ENCODE measurements around the gene NUP43. TPM values are rescaled to one million over a fixed set of nuclear protein-coding genes. Genes with fewer than 3 reads are reported as not detected.

The NUP43 gene
- total RNA-seq, 2 experiments from 2014 or later, result 14.2 to 14.5 TPM

GRCh38 chr6:149734915-149735314 lies 11.4 kb downstream of the NUP43 start:
- no peak for TF ChIP-seq CTCF (IDR thresholded peaks at IDR 0.05)
- ChIA-PET POLR2A (no interaction called here), CTCF (interaction anchor here (0.6 to 0.7 kb wide), 3 partner anchors 166 to 250 kb away, joined by 3 to 4 read pairs (median 3); no protein-coding TSS in a partner anchor)
- Mint-ChIP-seq H3K4me3 (no peak overlapping the region), H3K4me1 (ENCODE audit: low read depth) (peaks cover 4% of the 10 kb centered on the region), H3K27me3 (no peaks in the 10 kb centered on the region), H3K9me3 (no peaks in the 10 kb centered on the region), H3K36me3 (ENCODE audit: low read depth) (peaks cover 77% of the 10 kb centered on the region), H3K27ac (no peak overlapping the region)
- Histone ChIP-seq H3K9me3 (ENCODE audit: control insufficient read depth in 1 of 2, insufficient read depth in 1 of 2, low read length in 2 of 2) (no peaks in the 10 kb centered on the region), H3K36me3 (ENCODE audit: insufficient read depth, low read length) (peaks cover 82% of the 10 kb centered on the region), H3K4me3 (ENCODE audit: low read length) (no peak overlapping the region), H3K27me3 (ENCODE audit: control insufficient read depth in 1 of 2, insufficient read depth in 2 of 2, low read length in 2 of 2) (no peaks in the 10 kb centered on the region), H3K27ac (ENCODE audit: low read depth in 1 of 2, low read length in 2 of 2) (no peak overlapping the region), H3K4me1 (ENCODE audit: insufficient read depth, low read length) (no peaks in the 10 kb centered on the region)
- intact Hi-C loops (cut with DNase I, micrococcal nuclease), result no loop called here
- ATAC-seq (ENCODE audit: poor library complexity) (no peak), DNase-seq (no peak)

- Mint-ChIP-seq H3K9me3 (no peaks in the 10 kb centered on the region), H3K36me3 (ENCODE audit: low read depth) (peaks cover 78% of the 10 kb centered on the region), H3K4me3 (no peak overlapping the region), H3K27me3 (no peaks in the 10 kb centered on the region), H3K4me1 (ENCODE audit: low read depth) (peaks cover 8% of the 10 kb centered on the region), H3K27ac (no peak overlapping the region)
- H3K36me3 ChIP-seq (ENCODE audit: insufficient read depth, low read length), result peaks cover 77% of the 10 kb centered on the region
- POLR2A ChIA-PET, result interaction anchor here (0.7 to 1.1 kb wide), 2 partner anchors 15 to 45 kb away, joined by 3 to 4 read pairs; partner anchors contain the start of gene LATS1
- DNase-seq, result no peak
- no peak for TF ChIP-seq CTCF (IDR thresholded peaks at IDR 0.05)
- intact Hi-C loops (cut with DNase I, micrococcal nuclease), result no loop called here
- H3K4me3 ChIP-seq (ENCODE audit: low read length), result no peak overlapping the region
- no peaks in the 10 kb centered on the region for H3K9me3 ChIP-seq (ENCODE audit: control insufficient read depth in 1 of 2, insufficient read depth in 1 of 2, low read length in 2 of 2)
- no peak for ATAC-seq (ENCODE audit: poor library complexity)
- H3K4me1 ChIP-seq (ENCODE audit: insufficient read depth, low read length), result peaks cover 10% of the 10 kb centered on the region
- no peaks in the 10 kb centered on the region for H3K27me3 ChIP-seq (ENCODE audit: control insufficient read depth in 1 of 2, insufficient read depth in 2 of 2, low read length in 2 of 2)
- CTCF ChIA-PET, result no interaction called here
- H3K27ac ChIP-seq (ENCODE audit: low read depth in 1 of 2, low read length in 2 of 2), result no peak overlapping the region
These were observed 13.1 kb downstream of the NUP43 start for GRCh38 chr6:149733089-149733720.

- no peaks in the 10 kb centered on the region for H3K9me3 Mint-ChIP-seq
- H3K4me3 Mint-ChIP-seq, result no peak overlapping the region
- no peak for ATAC-seq (ENCODE audit: poor library complexity)
- H3K36me3 ChIP-seq (ENCODE audit: insufficient read depth, low read length), result peaks cover 55% of the 10 kb centered on the region
- no peak overlapping the region for H3K27ac Mint-ChIP-seq
- CTCF ChIA-PET, result interaction anchor here (0.8 kb wide), 1 partner anchor 90 kb away, joined by 3 read pairs; no protein-coding TSS in a partner anchor
- intact Hi-C loops (cut with DNase I, micrococcal nuclease), result loop anchor here (2.0 to 10.0 kb wide), 2 partner anchors 15 to 195 kb away; partner anchors contain the start of gene RAET1G (in 2 of the 2)
- no peaks in the 10 kb centered on the region for H3K27me3 ChIP-seq (ENCODE audit: control insufficient read depth in 1 of 2, insufficient read depth in 2 of 2, low read length in 2 of 2)
- H3K36me3 Mint-ChIP-seq (ENCODE audit: low read depth), result peaks cover 79% of the 10 kb centered on the region
- no peak overlapping the region for H3K27ac ChIP-seq (ENCODE audit: low read depth in 1 of 2, low read length in 2 of 2)
- H3K4me1 ChIP-seq (ENCODE audit: insufficient read depth, low read length), result peaks cover 10% of the 10 kb centered on the region
- no peaks in the 10 kb centered on the region for H3K27me3 Mint-ChIP-seq
- H3K4me3 ChIP-seq (ENCODE audit: low read length), result no peak overlapping the region
- no peak for TF ChIP-seq CTCF (IDR thresholded peaks at IDR 0.05)
- no peak for DNase-seq
- no peaks in the 10 kb centered on the region for H3K9me3 ChIP-seq (ENCODE audit: control insufficient read depth in 1 of 2, insufficient read depth in 1 of 2, low read length in 2 of 2)
- peaks cover 14% of the 10 kb centered on the region for H3K4me1 Mint-ChIP-seq (ENCODE audit: low read depth)
- POLR2A ChIA-PET, result interaction anchor here (1.0 kb wide), 1 partner anchor 12 kb away, joined by 3 read pairs; the partner anchor contains the start of gene LATS1
These were observed 16.5 kb downstream of the NUP43 start for GRCh38 chr6:149729824-149730223.
